22Rv1 (cell line): Measurements from ENCODE around the gene GCNA.

ENCODE experiments used
- CTCF ChIP-seq: fragments of 450-650 bp; IDR thresholded peaks from 2 replicates; pipeline ENCODE4 v1.5.1; 2017; ENCODE audit warnings: mild to moderate bottlenecking
- ZFX ChIP-seq: fragments of 450-650 bp; IDR thresholded peaks from 2 replicates; pipeline ENCODE4 v1.6.1; 2017; ENCODE audit warnings: antibody characterized with exemption, borderline replicate concordance

GRCh38 chrX:71625471-71625870 is 47.2 kb downstream of the GCNA start:
- TF ChIP-seq CTCF (no peak), ZFX (no peak)
